GM10248 (cell line): ENCODE measurements around the gene KRTAP9-2.
"Not testable (repeated sequence)": the region's sequence is repeated elsewhere in the genome, so short reads cannot be mapped to it uniquely, and the experiment has no call there.

Experiments
- CTCF ChIA-PET: fragments of 300-600 bp; sonication (Branson Sonifier 250); formaldehyde crosslinking; extraction: SDS; loops from one replicate; lab custom pipeline; 2021; ENCODE audit warnings: antibody characterized with exemption; lab: Yijun Ruan, JAX
- POLR2A ChIA-PET: fragments of 350-650 bp; sonication (Branson Sonifier 250); formaldehyde crosslinking; extraction: SDS; loops from one replicate; lab custom pipeline; 2020; ENCODE audit warnings: antibody characterized with exemption; lab: Yijun Ruan, JAX
- DNase-seq: peaks from one replicate; pipeline ENCODE4 v3.0.0; 2012; ENCODE audit errors: extremely low spot score
- TF ChIP-seq, protein P1 (sequence below): IDR thresholded peaks from 2 replicates; pipeline ENCODE4 v1.5.1; 2012; ENCODE audit warnings: mild to moderate bottlenecking, low read depth; ENCODE audit errors: extremely low read depth, missing control alignments, control extremely low read depth

KRTAP9-2 gene

DNA sequence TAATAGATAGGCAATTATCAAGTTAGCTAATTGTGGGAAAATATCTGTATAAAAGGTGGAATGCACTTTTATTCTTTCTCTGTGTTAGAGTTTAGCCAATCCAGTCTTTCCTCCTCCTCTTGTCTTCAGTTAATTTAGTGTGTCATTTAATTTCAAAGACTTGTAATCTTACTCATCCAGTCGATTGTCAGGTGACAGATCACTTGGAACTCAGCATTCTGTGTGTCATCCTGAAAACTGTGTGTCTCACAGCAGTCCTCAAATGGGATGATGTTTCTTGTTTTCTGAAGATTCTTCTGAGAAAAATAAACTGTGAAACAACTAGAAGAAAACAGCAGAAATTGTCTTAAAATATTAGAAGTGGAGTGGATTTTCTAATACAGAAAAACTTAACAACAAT, 41.4 kb upstream of the KRTAP9-2 start:
- DNase-seq = no peak
- POLR2A ChIA-PET = no interaction called here
- CTCF ChIA-PET = no interaction called here
- TF ChIP-seq, protein P1, sequence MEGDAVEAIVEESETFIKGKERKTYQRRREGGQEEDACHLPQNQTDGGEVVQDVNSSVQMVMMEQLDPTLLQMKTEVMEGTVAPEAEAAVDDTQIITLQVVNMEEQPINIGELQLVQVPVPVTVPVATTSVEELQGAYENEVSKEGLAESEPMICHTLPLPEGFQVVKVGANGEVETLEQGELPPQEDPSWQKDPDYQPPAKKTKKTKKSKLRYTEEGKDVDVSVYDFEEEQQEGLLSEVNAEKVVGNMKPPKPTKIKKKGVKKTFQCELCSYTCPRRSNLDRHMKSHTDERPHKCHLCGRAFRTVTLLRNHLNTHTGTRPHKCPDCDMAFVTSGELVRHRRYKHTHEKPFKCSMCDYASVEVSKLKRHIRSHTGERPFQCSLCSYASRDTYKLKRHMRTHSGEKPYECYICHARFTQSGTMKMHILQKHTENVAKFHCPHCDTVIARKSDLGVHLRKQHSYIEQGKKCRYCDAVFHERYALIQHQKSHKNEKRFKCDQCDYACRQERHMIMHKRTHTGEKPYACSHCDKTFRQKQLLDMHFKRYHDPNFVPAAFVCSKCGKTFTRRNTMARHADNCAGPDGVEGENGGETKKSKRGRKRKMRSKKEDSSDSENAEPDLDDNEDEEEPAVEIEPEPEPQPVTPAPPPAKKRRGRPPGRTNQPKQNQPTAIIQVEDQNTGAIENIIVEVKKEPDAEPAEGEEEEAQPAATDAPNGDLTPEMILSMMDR = no peak

DNA sequence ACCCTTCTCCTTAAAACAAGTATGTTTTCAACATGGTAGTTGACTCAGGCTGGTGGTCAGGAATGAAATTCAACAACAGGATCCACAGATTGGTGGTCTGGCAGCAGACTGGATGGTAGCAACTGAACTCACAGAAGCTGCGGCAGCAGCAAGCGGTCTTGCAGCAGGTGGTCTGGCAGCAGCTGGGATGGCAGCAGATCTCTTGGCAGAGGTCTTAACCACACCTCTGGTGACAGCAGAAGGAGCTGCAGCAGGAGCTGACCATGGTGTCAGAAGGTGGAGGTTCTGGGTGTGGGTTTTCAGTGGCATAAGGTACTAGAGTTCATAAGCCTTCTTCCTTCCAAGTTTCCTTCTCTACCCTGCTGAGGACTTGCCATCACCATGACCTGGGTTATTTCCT, 39.6 kb upstream of the KRTAP9-2 start:
- TF ChIP-seq, protein P1 = no peak
- CTCF ChIA-PET = no interaction called here
- DNase-seq = no peak
- POLR2A ChIA-PET = no interaction called here

- POLR2A ChIA-PET, DNase-seq, CTCF ChIA-PET: not testable (repeated sequence)
Measured at GRCh38 chr17:41189837-41190318, 36.6 kb upstream of the KRTAP9-2 start, which contains the start of gene KRTAP9-1. Gene KRTAP9-1 (plus strand): TSS chr17:41189887. CDS start chr17:41189887, 0 bp downstream.

DNA sequence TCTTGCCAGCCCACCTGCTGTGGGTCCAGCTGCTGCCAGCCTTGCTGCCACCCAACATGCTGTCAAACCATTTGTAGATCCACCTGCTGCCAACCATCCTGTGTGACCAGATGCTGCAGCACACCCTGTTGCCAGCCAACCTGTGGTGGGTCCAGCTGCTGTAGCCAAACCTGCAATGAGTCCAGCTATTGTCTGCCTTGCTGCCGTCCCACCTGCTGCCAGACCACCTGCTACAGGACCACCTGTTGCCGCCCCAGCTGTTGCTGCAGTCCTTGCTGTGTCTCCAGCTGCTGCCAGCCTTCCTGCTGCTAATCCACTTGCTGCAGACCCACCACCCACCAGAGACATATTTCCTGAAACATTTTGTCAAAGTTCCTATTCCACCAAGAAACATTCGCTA, 36.1 kb upstream of the KRTAP9-2 start:
- DNase-seq = no peak
- CTCF ChIA-PET = no interaction called here
- TF ChIP-seq, protein P1 = no peak
- POLR2A ChIA-PET = no interaction called here

- CTCF ChIA-PET = no interaction called here
- POLR2A ChIA-PET = no interaction called here
- no peak for DNase-seq
- TF ChIP-seq, protein P1 = no peak
Measured at GRCh38 chr17:41196068-41196467, 30.4 kb upstream of the KRTAP9-2 start.

- TF ChIP-seq, protein P1 = no peak
- POLR2A ChIA-PET = no interaction called here
- CTCF ChIA-PET = no interaction called here
- no peak for DNase-seq
Measured at GRCh38 chr17:41199421-41200078, 26.9 kb upstream of the KRTAP9-2 start.

GRCh38 chr17:41211845-41212466, 14.5 kb upstream of the KRTAP9-2 start:
- no peak for DNase-seq
- POLR2A ChIA-PET = no interaction called here
- TF ChIP-seq, protein P1 = no peak
- CTCF ChIA-PET = no interaction called here
